ENCODE measurements around the gene ADGRB3. TPM values are rescaled to one million over a fixed set of nuclear protein-coding genes. Genes with fewer than 3 reads are reported as not detected.

Gene ADGRB3
- polyA plus RNA-seq, 2 of the 4 experiments (the other 2 are of a cell fraction) = not detected

DNA sequence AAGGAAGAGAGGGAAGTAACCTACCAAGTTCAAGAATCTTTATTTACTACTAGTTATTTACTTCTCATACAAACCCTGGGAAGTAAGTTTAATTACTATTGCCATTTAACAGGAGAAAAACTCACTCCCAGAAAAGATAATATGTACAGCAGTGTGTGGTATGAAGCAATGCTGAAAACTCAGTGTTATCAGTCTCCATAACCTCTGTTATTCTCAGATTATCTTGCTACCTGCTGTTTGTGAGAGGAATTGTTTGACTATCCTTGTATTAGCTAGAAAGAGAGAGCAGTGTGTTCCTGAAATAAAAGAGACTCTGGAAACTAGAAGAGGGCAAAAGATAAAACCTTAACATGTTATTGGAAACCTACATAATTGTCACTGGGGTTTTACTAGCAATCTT, 38.2 kb downstream of the ADGRB3 start:
- Histone ChIP-seq H3K9me3 (no peaks in the 10 kb centered on the region), H3K4me2 (no peak overlapping the region), H3K27ac (no peak overlapping the region), H3K4me3 (no peak overlapping the region), H3K4me1 (no peaks in the 10 kb centered on the region)
- FAIRE-seq (no peak), ATAC-seq (no peak), DNase-seq (ENCODE audit: low read depth in 1 of 2, low spot score in 1 of 2) (no peak)
- TF ChIP-seq MYC (IDR thresholded peaks at IDR 0.05; ENCODE audit: borderline replicate concordance, low read length) = no peak
- TF ChIP-seq, protein P1, sequence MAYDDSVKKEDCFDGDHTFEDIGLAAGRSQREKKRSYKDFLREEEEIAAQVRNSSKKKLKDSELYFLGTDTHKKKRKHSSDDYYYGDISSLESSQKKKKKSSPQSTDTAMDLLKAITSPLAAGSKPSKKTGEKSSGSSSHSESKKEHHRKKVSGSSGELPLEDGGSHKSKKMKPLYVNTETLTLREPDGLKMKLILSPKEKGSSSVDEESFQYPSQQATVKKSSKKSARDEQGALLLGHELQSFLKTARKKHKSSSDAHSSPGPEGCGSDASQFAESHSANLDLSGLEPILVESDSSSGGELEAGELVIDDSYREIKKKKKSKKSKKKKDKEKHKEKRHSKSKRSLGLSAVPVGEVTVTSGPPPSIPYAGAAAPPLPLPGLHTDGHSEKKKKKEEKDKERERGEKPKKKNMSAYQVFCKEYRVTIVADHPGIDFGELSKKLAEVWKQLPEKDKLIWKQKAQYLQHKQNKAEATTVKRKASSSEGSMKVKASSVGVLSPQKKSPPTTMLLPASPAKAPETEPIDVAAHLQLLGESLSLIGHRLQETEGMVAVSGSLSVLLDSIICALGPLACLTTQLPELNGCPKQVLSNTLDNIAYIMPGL (CRISPR knock-in tag; IDR thresholded peaks at IDR 0.05; ENCODE audit: borderline replicate concordance) = no peak
- no peak for TF ChIP-seq KDM5A (IDR thresholded peaks at IDR 0.05)
- no peak for TF ChIP-seq HOXA7 (CRISPR knock-in tag; IDR thresholded peaks at IDR 0.05)
- TF ChIP-seq ESRRA (IDR thresholded peaks at IDR 0.05; ENCODE audit: borderline replicate concordance, low read length) = no peak
- no peak for TF ChIP-seq NFE2L2 (conservative IDR thresholded peaks at IDR 0.05; ENCODE audit: low read length)
- TF ChIP-seq CEBPB (IDR thresholded peaks at IDR 0.05) = no peak
- TF ChIP-seq, protein P2, sequence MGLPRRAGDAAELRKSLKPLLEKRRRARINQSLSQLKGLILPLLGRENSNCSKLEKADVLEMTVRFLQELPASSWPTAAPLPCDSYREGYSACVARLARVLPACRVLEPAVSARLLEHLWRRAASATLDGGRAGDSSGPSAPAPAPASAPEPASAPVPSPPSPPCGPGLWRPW (IDR thresholded peaks at IDR 0.05) = no peak
- TF ChIP-seq RARB (CRISPR knock-in tag; IDR thresholded peaks at IDR 0.05) = no peak
- no peak for TF ChIP-seq FOSL2 (IDR thresholded peaks at IDR 0.05)
- no peak for TF ChIP-seq FOSL2 (CRISPR knock-in tag; IDR thresholded peaks at IDR 0.05)
- TF ChIP-seq, protein P3, sequence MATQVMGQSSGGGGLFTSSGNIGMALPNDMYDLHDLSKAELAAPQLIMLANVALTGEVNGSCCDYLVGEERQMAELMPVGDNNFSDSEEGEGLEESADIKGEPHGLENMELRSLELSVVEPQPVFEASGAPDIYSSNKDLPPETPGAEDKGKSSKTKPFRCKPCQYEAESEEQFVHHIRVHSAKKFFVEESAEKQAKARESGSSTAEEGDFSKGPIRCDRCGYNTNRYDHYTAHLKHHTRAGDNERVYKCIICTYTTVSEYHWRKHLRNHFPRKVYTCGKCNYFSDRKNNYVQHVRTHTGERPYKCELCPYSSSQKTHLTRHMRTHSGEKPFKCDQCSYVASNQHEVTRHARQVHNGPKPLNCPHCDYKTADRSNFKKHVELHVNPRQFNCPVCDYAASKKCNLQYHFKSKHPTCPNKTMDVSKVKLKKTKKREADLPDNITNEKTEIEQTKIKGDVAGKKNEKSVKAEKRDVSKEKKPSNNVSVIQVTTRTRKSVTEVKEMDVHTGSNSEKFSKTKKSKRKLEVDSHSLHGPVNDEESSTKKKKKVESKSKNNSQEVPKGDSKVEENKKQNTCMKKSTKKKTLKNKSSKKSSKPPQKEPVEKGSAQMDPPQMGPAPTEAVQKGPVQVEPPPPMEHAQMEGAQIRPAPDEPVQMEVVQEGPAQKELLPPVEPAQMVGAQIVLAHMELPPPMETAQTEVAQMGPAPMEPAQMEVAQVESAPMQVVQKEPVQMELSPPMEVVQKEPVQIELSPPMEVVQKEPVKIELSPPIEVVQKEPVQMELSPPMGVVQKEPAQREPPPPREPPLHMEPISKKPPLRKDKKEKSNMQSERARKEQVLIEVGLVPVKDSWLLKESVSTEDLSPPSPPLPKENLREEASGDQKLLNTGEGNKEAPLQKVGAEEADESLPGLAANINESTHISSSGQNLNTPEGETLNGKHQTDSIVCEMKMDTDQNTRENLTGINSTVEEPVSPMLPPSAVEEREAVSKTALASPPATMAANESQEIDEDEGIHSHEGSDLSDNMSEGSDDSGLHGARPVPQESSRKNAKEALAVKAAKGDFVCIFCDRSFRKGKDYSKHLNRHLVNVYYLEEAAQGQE (IDR thresholded peaks at IDR 0.05) = no peak
- TF ChIP-seq, protein P4, sequence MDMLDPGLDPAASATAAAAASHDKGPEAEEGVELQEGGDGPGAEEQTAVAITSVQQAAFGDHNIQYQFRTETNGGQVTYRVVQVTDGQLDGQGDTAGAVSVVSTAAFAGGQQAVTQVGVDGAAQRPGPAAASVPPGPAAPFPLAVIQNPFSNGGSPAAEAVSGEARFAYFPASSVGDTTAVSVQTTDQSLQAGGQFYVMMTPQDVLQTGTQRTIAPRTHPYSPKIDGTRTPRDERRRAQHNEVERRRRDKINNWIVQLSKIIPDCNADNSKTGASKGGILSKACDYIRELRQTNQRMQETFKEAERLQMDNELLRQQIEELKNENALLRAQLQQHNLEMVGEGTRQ (IDR thresholded peaks at IDR 0.05) = no peak
- TF ChIP-seq CHD2 (IDR thresholded peaks at IDR 0.05; ENCODE audit: low read length, partially characterized antibody) = no peak
- TF ChIP-seq NPAS2 (CRISPR knock-in tag; IDR thresholded peaks at IDR 0.05; ENCODE audit: borderline replicate concordance) = no peak
- TF ChIP-seq MAZ (IDR thresholded peaks at IDR 0.05; ENCODE audit: borderline replicate concordance, low read depth, low read length) = no peak
- no peak for TF ChIP-seq EP300 (IDR thresholded peaks at IDR 0.05)
- TF ChIP-seq EHMT2 (IDR thresholded peaks at IDR 0.05; ENCODE audit: low read depth) = no peak
- TF ChIP-seq FOXS1 (CRISPR knock-in tag; IDR thresholded peaks at IDR 0.05) = no peak
- ChIA-PET CTCF (no interaction called here), POLR2A (no interaction called here)

DNA sequence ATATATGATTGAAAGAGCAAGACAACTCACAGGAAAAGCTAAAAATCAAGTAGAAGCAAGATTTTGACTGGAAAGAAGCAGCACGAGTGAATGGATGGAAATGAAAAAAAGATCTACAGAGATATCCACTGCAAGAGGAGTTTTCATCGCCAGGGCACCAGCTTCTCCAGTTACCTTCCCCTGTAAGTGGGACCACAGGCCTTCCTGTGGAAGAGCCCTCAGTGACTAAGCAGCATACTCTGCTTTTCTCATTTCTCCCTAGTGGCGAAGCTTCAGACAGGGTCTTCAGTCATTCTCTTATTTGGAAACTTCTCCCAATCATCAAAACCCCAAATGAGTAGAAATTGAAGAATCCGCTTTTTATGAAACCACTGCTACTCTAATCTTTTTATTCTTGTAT, 40.5 kb downstream of the ADGRB3 start:
- FAIRE-seq (no peak), ATAC-seq (no peak), DNase-seq (ENCODE audit: low read depth in 1 of 2, low spot score in 1 of 2) (no peak)
- Histone ChIP-seq H3K27ac (no peak overlapping the region), H3K4me1 (no peaks in the 10 kb centered on the region), H3K4me2 (no peak overlapping the region), H3K9me3 (no peaks in the 10 kb centered on the region), H3K4me3 (no peak overlapping the region)
- TF ChIP-seq FOXS1 (CRISPR knock-in tag; IDR thresholded peaks at IDR 0.05) = no peak
- TF ChIP-seq, protein P1 (CRISPR knock-in tag; IDR thresholded peaks at IDR 0.05; ENCODE audit: borderline replicate concordance) = no peak
- no peak for TF ChIP-seq ZFP36 (IDR thresholded peaks at IDR 0.05; ENCODE audit: borderline replicate concordance, partially characterized antibody)
- no peak for TF ChIP-seq RFX5 (IDR thresholded peaks at IDR 0.05)
- TF ChIP-seq ZC3H11A (IDR thresholded peaks at IDR 0.05) = no peak
- TF ChIP-seq, protein P2 (IDR thresholded peaks at IDR 0.05) = no peak
- TF ChIP-seq, protein P5, sequence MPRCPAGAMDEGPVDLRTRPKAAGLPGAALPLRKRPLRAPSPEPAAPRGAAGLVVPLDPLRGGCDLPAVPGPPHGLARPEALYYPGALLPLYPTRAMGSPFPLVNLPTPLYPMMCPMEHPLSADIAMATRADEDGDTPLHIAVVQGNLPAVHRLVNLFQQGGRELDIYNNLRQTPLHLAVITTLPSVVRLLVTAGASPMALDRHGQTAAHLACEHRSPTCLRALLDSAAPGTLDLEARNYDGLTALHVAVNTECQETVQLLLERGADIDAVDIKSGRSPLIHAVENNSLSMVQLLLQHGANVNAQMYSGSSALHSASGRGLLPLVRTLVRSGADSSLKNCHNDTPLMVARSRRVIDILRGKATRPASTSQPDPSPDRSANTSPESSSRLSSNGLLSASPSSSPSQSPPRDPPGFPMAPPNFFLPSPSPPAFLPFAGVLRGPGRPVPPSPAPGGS (IDR thresholded peaks at IDR 0.05) = no peak
- TF ChIP-seq TFCP2L1 (CRISPR knock-in tag; IDR thresholded peaks at IDR 0.05) = no peak
- no peak for TF ChIP-seq BHLHE40 (IDR thresholded peaks at IDR 0.05; ENCODE audit: low read depth, low read length)
- no peak for TF ChIP-seq KDM5A (IDR thresholded peaks at IDR 0.05)
- TF ChIP-seq JUN (IDR thresholded peaks at IDR 0.05) = no peak
- TF ChIP-seq SREBF2 (IDR thresholded peaks at IDR 0.05) = no peak
- TF ChIP-seq NR3C1 (IDR thresholded peaks at IDR 0.05) = no peak
- TF ChIP-seq ZSCAN20 (CRISPR knock-in tag; IDR thresholded peaks at IDR 0.05) = no peak
- ChIA-PET POLR2A (no interaction called here), CTCF (no interaction called here)
- WGBS (ENCODE audit: missing lambda C conversion rate) = 67% methylated on average over 4 of the region's 4 CpGs

Measured in A549 (cell line).